ENCODE results near the gene CDY1.
"Not testable (repeated sequence)": the region's sequence is repeated elsewhere in the genome, so short reads cannot be mapped to it uniquely, and the experiment has no call there.

CDY1 gene

GRCh38 chrY:25621817-25622216 lies at the start of gene CDY1:
TSS of gene CDY1 (plus strand) at chrY:25622117. CDS start at chrY:25622443, 326 bp downstream.
- DNase-seq = not testable (repeated sequence)

- not testable (repeated sequence) for DNase-seq
Observed at GRCh38 chrY:25593336-25593735, 28.6 kb upstream of the CDY1 start.

- not testable (repeated sequence) for DNase-seq
Observed at GRCh38 chrY:25620209-25620608, 1.7 kb upstream of the CDY1 start.

GRCh38 chrY:25626524-25626923 lies 4.6 kb downstream of the CDY1 start:
- DNase-seq = not testable (repeated sequence)

- not testable (repeated sequence) for DNase-seq
Observed at GRCh38 chrY:25630383-25631112, 8.6 kb downstream of the CDY1 start.

GRCh38 chrY:25639852-25640251 lies 17.9 kb downstream of the CDY1 start:
- not testable (repeated sequence) for DNase-seq

GRCh38 chrY:25643024-25643915 lies 21.4 kb downstream of the CDY1 start:
- not testable (repeated sequence) for DNase-seq
